HCEC 1CT (cell line): Measurements from ENCODE around the gene PFDN2.

Source experiments
- DNase-seq: peaks from one replicate; pipeline ENCODE4 v3.0.0-alpha.2; 2017

The PFDN2 gene

GRCh38 chr1:161117759-161118581 is at the start of gene PFDN2, which contains the start of gene NIT1:
TSS of gene PFDN2 (minus strand) at chr1:161118037. CDS start at chr1:161118026, 11 bp downstream.
TSS of gene NIT1 (plus strand) at chr1:161118105. CDS start at chr1:161118177, 72 bp downstream.
- DNase-seq = peak; percentile 78

GRCh38 chr1:161166669-161167548 is 49.1 kb upstream of the PFDN2 start:
- DNase-seq = no peak

- peak; percentile 99 for DNase-seq
These were observed 48.2 kb upstream of the PFDN2 start, which contains the start of gene PPOX for GRCh38 chr1:161165742-161166668. TSS of gene PPOX (plus strand) at chr1:161166426. CDS start at chr1:161166848, 422 bp downstream.

- no peak for DNase-seq
These were observed 47.2 kb upstream of the PFDN2 start for GRCh38 chr1:161164901-161165610.

- no peak for DNase-seq
These were observed 46.0 kb upstream of the PFDN2 start for GRCh38 chr1:161163793-161164192.

DNA sequence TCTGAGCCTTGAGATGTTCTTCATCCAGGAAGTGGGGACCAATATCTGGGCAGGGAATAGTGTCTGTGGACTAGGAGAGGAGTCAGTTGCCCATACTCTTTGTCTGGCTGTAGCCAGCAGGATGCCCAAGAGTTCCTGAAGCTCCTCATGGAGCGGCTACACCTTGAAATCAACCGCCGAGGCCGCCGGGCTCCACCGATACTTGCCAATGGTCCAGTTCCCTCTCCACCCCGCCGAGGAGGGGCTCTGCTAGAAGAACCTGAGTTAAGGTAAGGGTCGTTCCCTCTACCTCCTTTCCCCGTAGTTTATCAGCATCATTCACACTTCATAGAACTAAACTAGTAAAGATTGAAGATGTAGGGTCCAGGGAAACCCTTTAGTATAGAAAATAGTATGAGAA is 45.0 kb upstream of the PFDN2 start:
- DNase-seq = no peak

DNA sequence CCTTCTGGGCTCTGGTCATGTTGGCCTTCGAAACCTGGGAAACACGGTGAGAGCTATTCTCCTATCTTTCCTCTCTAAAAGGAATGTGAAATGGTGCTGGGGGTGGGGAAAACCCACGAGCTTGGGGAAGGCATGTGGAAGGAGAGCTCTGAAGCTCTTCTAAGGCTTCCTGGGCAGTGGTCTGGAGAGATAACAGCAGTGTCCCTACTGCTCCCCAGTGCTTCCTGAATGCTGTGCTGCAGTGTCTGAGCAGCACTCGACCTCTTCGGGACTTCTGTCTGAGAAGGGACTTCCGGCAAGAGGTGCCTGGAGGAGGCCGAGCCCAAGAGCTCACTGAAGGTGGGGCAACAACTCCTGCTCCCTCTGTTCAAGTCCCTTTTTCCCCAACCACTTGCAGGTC is 44.2 kb upstream of the PFDN2 start:
- no peak for DNase-seq

GRCh38 chr1:161161652-161162051 is 43.8 kb upstream of the PFDN2 start:
- no peak for DNase-seq

DNA sequence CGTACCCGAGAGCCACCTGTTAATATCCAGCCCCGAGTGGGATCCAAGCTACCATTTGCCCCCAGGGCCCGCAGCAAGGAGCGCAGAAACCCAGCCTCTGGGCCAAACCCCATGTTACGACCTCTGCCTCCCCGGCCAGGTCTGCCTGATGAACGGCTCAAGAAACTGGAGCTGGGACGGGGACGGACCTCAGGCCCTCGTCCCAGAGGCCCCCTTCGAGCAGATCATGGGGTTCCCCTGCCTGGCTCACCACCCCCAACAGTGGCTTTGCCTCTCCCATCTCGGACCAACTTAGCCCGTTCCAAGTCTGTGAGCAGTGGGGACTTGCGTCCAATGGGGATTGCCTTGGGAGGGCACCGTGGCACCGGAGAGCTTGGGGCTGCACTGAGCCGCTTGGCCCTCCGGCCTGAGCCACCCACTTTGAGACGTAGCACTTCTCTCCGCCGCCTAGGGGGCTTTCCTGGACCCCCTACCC is 42.9 kb upstream of the PFDN2 start:
- DNase-seq = no peak

GRCh38 chr1:161159913-161160243 is 42.0 kb upstream of the PFDN2 start:
- DNase-seq = no peak

DNA sequence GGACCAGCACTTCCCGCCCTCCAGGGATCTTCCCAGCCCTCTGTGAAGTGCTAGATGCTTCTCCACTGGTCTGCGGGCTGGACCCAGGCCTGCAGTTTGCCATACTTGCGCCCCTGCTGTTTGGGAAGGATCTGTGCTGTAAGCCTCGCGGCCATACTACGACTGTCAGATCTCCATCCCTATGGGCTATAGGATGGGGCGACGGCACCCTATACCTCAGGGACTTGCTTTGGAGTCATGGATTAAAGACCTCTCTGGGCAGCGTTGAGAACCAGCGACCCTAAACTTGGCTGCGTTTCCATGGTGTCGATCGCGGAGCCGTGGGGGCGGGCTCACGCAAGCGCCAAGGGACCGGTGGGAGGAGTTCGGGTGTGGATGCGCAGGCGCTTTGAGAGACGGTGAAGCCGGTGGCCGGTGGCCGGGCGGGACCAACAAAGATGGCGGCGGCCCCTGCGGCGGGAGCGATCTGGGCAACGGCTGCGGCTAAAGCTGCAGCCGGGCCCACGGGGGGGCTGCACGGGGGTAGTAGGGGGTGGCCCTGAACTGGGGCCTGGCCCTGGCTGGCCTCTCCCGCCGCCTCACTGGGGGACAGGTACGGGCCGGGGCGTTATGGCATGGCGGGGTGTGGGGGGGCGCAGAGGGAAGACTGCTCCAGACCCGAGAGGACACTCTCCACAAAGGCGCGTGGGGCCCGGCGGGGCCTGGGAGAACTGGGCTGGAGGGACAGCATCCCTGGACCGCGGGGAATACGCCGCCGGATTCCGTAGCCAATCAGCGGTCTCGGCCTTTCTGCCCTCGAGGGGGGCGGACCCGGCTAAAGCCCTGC is 41.5 kb upstream of the PFDN2 start, which contains the start of gene USP21:
USP21 (plus strand) TSS at position 414 of the 826 bp plus-strand sequence. CDS start 1,141 bp downstream, outside the sequence.
- DNase-seq = peak; percentile 85

DNA sequence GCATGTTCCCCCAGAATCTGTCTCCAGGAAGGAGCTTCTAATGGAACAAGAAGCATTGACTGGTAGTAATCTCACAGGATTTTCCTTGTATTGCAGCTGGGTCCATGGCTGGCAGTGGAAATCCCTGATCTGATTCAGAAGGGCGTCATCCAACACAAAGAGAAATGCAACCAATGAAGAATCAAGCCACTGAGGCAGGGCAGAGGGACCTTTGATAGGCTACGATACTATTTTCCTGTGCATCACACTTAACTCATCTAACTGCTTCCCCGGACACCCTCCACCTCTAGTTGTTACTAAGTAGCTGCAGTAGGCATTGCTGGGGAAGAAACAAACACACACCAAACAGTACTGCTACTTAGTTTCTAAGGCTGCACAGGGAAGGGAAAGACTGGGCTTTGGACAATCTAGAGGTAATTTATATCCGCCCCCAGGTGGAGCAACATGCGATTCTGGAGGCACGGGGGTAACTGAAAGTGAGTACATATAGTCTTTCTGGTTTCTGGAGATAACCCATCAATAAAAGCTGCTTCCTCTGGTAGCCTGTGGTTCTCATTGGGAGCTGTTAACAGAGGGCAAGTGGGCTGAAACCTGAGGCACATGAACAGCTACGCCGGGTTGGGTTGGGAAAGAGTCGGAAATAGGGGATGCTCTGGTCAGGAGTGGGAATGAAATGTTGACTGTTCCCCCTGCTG is 40.6 kb upstream of the PFDN2 start:
- no peak for DNase-seq

DNA sequence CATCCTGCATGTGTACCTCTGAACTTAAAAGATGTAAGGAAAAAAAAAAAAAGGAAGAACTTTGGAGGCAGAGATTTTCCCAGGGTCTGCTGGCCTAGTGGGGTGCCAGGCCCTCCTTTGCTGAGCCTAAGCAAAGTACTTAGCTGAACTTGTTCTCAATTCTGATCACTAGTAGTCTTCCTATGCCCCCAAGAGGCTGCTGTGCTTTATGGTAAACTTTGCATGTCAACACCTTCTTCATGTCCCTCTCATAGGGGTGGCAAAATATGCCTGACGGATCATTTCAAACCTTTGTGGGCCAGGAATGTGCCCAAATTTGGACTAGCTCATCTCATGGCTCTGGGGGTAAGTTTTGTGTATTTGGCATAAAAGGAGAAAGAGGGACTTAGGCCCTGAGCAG is 40.0 kb upstream of the PFDN2 start:
- no peak for DNase-seq

- DNase-seq = peak; percentile 93
These were observed 36.0 kb upstream of the PFDN2 start, which contains the start of gene UFC1 for GRCh38 chr1:161153682-161154337. TSS of gene UFC1 (plus strand) at chr1:161153978. CDS start at chr1:161153998, 20 bp downstream.

- DNase-seq = no peak
These were observed 35.3 kb upstream of the PFDN2 start for GRCh38 chr1:161153176-161153575.

DNA sequence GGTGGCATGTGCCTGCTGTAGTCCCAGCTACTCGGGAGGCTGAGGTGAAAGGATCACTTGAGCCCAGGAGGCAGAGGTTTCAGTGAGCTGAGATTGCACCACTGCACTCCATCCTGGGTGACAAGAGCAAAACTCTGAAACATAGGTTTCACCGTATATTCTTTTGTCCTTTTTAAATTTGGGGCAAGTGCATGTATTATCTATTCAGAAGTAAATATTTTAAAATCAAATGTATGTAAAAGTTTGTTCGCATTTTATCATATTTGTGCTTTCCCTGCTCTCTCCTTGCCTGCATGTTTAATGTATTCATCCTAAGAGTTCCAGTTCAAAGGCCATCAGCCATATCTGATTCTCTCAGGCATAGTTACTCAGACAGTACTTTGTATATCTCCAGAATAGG is 28.0 kb upstream of the PFDN2 start:
- no peak for DNase-seq

DNA sequence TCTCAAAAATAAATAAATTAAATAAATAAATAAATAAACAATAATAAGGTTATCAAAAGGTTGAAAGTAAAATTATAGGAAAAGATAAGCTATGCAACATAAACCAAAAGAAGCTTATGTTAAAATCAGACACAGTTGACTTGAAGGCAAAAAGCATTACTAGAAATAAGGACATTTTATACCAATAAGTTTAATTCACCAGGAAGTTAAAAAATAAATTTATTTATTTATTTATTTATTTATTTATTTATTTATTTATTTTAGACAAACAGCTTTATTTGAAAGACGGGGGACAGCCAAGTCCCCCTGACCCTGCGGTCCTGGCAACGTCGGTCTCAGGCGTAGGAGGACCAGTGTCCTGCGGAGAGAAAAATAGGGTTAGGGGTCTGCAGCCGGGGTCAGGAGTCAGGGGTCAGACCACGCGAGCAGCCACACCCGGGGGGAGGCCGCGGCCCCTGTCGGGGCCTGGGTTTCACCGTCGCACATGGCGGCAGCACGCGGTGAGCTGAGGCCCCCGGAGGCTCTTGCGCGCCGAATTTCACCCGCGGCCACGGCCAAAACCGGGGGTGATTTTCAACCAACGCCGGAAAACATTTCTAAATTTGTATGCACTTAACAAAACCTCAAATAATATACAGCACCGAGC is 23.0 kb upstream of the PFDN2 start:
- DNase-seq = no peak

GRCh38 chr1:161139766-161140165 is 21.9 kb upstream of the PFDN2 start:
- peak; percentile 40 for DNase-seq

DNA sequence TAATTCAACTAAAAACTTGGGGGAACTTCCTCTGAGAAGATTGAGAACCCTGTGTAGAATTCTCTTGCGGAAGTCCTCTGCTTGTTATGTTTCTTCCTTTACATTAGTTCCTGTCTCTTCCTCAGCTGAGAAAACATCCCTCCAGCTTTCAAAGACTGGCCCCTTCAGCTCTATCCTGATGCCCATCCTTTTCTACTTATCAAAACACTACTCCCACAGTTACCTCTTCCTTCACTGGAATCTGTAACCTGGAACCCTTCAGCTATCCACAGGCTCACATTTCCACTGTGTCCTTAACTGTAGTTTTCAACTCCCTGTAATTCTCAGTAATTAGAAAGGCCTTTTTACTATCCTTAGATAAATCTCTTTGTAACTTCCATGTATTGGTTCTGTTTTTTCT is 20.6 kb upstream of the PFDN2 start:
- no peak for DNase-seq
